Ascending aorta (tissue), 2 donors: Measurements from ENCODE around the gene CNTNAP2. TPM values are rescaled to one million over a fixed set of nuclear protein-coding genes. Genes with fewer than 3 reads are reported as not detected.

Experiments used
- DNase-seq, 2 donors: peaks; one replicate each; pipeline ENCODE4 v3.0.0-alpha.2; 2019; ENCODE audit warnings: low spot score in 2 of 2
- H3K27ac ChIP-seq, 2 donors: fragments of 200-600 bp; sonication (generic); one replicate each; pipeline ENCODE4 v1.5.1; 2016 to 2017; ENCODE audit warnings: mild to moderate bottlenecking in 1 of 2
- H3K27me3 ChIP-seq: fragments of 200-600 bp; sonication (generic); one replicate; pipeline ENCODE4 v1.5.1; 2017
- H3K36me3 ChIP-seq, 2 donors: fragments of 200-600 bp; sonication (generic); one replicate each; pipeline ENCODE4 v1.5.1; 2016
- H3K4me1 ChIP-seq, 2 donors: fragments of 200-600 bp; sonication (generic); one replicate each; pipeline ENCODE4 v1.5.1; 2016 to 2017; ENCODE audit warnings: mild to moderate bottlenecking in 1 of 2
- H3K4me3 ChIP-seq, 2 donors: fragments of 200-600 bp; sonication (generic); one replicate each; pipeline ENCODE4 v1.5.1; 2016 to 2017; ENCODE audit warnings: mild to moderate bottlenecking in 1 of 2
- H3K9me3 ChIP-seq, 2 donors: fragments of 200-600 bp; sonication (generic); one replicate each; pipeline ENCODE4 v1.5.1; 2016
- CTCF ChIP-seq, 3 experiments: fragments of 200-600 bp in 2 of 3; fragments of 450-650 bp in 1 of 3; sonication (generic) in 2 of 3; IDR thresholded peaks; one replicate each; pipeline ENCODE4 v1.5.1; 2016 to 2019; ENCODE audit warnings: antibody characterized with exemption in 3 of 3, mild to moderate bottlenecking in 1 of 3, moderate library complexity in 1 of 3
- intact Hi-C: fragments of 100-400 bp; cut with DNase I; formaldehyde crosslinking; loops from one replicate; pipeline ENCODE4 v1.15.1; 2023
- total RNA-seq: library from RNA; depleted of rRNA; stranded (reverse); fragments of >200 nt; gene quantifications from one replicate; pipeline ENCODE4 v1.1.0, GENCODE V29; 2016

Gene CNTNAP2
- total RNA-seq, 1 donor from 2014 or later: not detected

GRCh38 chr7:147443942-147444341, 1327.3 kb downstream of the CNTNAP2 start:
- Histone ChIP-seq H3K9me3 (no peaks in the 10 kb centered on the region), H3K27ac (no peak overlapping the region), H3K36me3 (no peaks in the 10 kb centered on the region), H3K4me3 (no peak overlapping the region), H3K27me3 (no peaks in the 10 kb centered on the region), H3K4me1 (no peaks in the 10 kb centered on the region)
- intact Hi-C loops: no loop called here
- no peak for DNase-seq
- no peak for TF ChIP-seq CTCF (IDR thresholded peaks at IDR 0.05)

GRCh38 chr7:147452816-147453215, 1336.2 kb downstream of the CNTNAP2 start:
- no peak for TF ChIP-seq CTCF (IDR thresholded peaks at IDR 0.05)
- Histone ChIP-seq H3K36me3 (no peaks in the 10 kb centered on the region), H3K4me1 (no peaks in the 10 kb centered on the region), H3K27ac (no peak overlapping the region), H3K27me3 (no peaks in the 10 kb centered on the region), H3K9me3 (no peaks in the 10 kb centered on the region), H3K4me3 (no peak overlapping the region)
- intact Hi-C loops: no loop called here
- DNase-seq: no peak

- Histone ChIP-seq H3K27me3 (no peaks in the 10 kb centered on the region), H3K9me3 (no peaks in the 10 kb centered on the region), H3K4me3 (no peak overlapping the region), H3K36me3 (no peaks in the 10 kb centered on the region), H3K27ac (no peak overlapping the region), H3K4me1 (no peaks in the 10 kb centered on the region)
- no peak for TF ChIP-seq CTCF (IDR thresholded peaks at IDR 0.05)
- no peak for DNase-seq
- intact Hi-C loops: no loop called here
Observed at GRCh38 chr7:147465223-147465622, 1348.6 kb downstream of the CNTNAP2 start.

GRCh38 chr7:147472556-147472955, 1356.0 kb downstream of the CNTNAP2 start:
- Histone ChIP-seq H3K9me3 (no peaks in the 10 kb centered on the region), H3K27ac (no peak overlapping the region), H3K4me3 (no peak overlapping the region), H3K27me3 (no peaks in the 10 kb centered on the region), H3K36me3 (no peaks in the 10 kb centered on the region), H3K4me1 (no peaks in the 10 kb centered on the region)
- intact Hi-C loops: no loop called here
- DNase-seq: no peak
- no peak for TF ChIP-seq CTCF (IDR thresholded peaks at IDR 0.05)

- DNase-seq: no peak
- intact Hi-C loops: no loop called here
- Histone ChIP-seq H3K4me1 (no peaks in the 10 kb centered on the region), H3K27ac (no peak overlapping the region), H3K27me3 (no peaks in the 10 kb centered on the region), H3K4me3 (no peak overlapping the region), H3K9me3 (no peaks in the 10 kb centered on the region), H3K36me3 (no peaks in the 10 kb centered on the region)
- no peak for TF ChIP-seq CTCF (IDR thresholded peaks at IDR 0.05)
Observed at GRCh38 chr7:147474862-147475261, 1358.3 kb downstream of the CNTNAP2 start.

GRCh38 chr7:147477526-147477925, 1360.9 kb downstream of the CNTNAP2 start:
- intact Hi-C loops: no loop called here
- Histone ChIP-seq H3K4me1 (no peaks in the 10 kb centered on the region), H3K27me3 (no peaks in the 10 kb centered on the region), H3K36me3 (no peaks in the 10 kb centered on the region), H3K4me3 (no peak overlapping the region), H3K9me3 (no peaks in the 10 kb centered on the region), H3K27ac (no peak overlapping the region)
- no peak for DNase-seq
- no peak for TF ChIP-seq CTCF (IDR thresholded peaks at IDR 0.05)
